HG03060 (cell line): ENCODE results near the gene SPI1.

Experiments
- ATAC-seq: cut with Tn5 transposase; IDR thresholded peaks from one replicate; pipeline ENCODE4 v1.9.1; 2021; ENCODE audit warnings: low read depth, moderate number of reproducible peaks; ENCODE audit not compliant: unreplicated experiment

SPI1 gene

DNA sequence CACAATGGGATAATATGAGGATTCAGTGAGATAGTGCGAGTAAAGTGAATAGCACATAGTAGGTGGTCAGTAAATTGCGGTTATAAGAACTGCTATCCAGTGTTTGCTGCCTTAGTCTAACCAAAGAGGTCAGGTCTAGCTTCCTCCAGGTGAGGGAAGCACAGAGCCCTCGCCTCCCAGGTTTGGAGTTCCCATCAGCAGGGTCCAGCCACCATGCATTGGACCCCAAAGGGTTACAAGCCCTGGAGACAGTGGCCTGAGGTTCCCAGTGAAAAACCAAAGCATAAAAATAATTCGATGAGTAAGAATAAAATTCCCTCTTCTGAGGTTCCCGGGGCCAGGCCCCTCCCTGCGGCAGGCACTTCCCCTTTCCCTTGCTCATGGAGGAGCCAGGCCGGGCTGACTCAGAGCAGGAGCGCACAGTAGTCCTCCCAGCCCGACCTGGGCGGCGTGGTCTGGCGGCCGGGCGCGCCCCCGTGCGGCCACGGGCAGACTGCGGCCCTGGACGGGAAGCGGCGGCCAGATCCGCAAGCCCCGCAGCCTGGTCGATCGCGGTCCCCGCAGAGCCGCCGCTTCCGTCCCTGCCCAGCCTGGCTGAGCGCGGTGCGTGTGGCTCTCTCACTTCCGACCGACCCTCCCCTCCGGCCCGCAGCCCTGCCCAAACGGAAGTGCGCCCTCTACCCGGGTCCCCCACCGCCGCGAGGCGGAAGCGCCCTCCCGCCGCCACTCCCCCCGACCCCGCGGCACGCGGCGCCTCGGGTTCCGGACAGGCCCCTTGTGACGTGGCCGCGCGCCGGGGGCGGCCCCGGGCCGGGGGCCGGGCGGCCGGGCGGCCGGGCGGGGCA, 29.6 kb upstream of the SPI1 start, which contains the start of gene SLC39A13:
Gene SLC39A13 (plus strand): TSS at position 845 of the 845 bp plus-strand sequence. CDS start 1,505 bp downstream, outside the sequence.
- peak; percentile 60 for ATAC-seq

GRCh38 chr11:47406896-47407745, 28.8 kb upstream of the SPI1 start:
- ATAC-seq: no peak

DNA sequence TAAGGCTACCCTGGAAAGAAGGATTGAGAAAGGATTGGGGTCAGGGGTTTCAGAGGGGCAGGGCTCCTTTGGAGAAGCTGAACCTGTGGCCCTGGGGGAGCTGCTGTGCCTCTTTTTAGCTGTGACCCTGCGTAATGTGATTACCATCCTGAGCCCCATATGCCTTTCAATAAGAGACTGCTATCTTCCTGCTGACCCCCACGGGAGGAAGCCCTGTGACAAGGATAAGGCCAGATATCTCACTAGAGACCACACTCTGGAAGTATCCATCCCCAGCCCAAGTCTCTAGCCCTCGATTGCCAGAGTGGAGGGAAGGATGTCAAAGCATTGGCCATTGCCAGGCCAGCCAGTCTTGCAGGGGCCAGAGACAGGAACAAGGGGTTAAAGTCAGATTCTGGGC, 25.2 kb upstream of the SPI1 start:
- ATAC-seq: no peak

GRCh38 chr11:47403135-47403534, 24.8 kb upstream of the SPI1 start:
- no peak for ATAC-seq

DNA sequence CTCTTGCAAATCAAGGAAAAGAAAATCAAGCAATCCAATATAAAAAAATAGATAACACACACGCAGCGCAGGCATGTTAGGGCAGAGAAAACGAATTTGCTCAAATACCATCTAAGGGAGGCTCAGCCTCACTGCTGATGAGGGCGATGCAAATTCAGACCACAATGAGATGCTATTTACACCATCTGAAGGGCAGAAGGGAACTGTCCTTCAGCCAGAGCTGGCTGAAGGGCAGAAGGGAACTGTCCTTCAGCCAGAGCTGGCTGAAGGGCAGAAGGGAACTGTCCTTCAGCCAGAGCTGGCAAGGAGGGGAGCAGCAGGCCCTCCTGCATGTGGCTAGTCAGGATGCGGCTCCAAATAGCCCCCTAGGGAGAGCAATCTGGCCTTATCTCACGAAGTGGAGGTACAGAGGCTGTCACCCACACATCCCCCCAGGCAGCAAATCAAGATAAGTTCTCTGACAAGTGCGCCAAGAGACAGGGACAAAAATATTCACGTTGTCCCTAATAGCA, 22.5 kb upstream of the SPI1 start:
- ATAC-seq: peak; percentile 43

GRCh38 chr11:47399860-47400767, 21.8 kb upstream of the SPI1 start:
- peak; percentile 19 for ATAC-seq

DNA sequence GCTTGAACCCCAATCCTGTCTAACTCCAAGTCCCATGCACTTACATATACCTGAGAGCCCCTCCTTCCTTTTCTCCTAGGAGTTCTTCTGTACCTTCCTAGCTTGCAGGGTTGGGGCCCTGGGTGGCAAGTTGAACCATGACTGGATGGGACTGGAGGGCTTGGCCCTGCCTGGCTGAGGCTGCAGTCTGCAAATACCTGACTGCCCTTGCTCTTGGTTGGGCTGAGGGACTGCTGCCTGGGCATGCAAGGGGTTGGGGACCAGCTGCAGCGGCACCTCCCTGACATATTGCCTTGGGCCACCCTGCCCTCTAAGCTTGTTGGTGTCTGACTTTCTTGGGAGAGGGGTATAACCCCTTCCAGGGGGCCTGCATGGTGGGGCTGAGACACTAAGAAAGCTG, 20.2 kb upstream of the SPI1 start:
- ATAC-seq: no peak

DNA sequence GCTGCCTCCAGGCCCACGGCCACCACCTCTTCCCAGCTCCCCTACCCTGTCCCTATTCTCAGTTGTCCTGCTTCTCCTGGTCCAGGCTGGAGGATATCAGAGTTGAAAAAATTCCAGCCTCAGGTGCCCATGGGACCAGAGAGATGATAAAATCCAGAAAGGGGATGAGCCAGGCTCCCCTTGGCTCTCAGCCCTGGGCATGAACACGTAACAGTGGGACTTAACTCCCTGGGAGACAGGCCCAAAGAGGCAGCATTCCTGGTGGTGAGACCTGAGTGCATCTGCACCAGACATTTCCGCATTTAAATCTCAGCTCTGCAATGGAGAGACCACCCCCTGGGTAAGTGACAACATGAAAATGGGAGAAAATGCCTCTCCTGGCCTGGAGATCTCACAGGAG, 19.7 kb upstream of the SPI1 start:
- ATAC-seq: no peak

- no peak for ATAC-seq
These were observed 17.6 kb upstream of the SPI1 start for GRCh38 chr11:47396049-47396320.

DNA sequence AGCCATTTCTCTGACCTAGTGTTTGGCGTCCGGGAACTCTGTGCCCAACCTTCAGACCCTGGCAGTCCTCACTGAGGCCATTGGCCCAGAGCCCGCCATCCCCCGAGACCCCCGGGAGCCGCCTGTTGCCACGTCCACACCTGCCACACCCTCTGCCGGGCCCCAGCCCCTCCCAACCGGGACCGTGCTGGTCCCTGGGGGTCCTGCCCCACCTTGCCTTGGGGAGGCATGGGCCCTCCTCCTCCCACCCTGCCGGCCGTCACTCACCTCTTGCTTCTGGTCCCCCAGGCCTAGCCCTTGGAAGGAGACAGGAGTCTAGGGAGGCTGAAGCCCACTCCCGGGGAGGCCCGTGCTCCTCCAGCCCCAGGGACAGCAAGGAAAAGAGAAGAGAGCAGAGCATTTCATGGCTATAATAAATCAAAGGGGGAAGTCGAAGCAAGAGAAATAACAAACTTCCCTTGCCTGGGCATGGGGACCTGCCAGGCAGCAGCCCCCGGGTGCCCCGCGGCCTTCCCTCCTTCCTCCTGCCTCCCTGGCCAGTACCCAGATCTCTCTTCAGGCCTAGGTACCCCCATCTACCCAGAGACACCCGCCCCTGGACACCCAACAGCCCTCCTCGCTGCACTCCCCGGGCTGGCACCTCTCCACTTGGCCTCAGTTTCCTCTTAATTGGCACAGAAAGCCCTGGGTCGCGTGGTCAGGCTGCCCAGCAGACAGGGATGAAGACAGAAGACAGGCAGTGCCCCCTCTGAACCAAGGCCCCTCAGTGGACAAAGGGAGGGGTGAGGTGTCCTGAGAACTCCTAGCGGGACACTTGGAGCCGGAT, 17.1 kb upstream of the SPI1 start:
- ATAC-seq: no peak

GRCh38 chr11:47394322-47395222, 16.2 kb upstream of the SPI1 start:
- no peak for ATAC-seq

DNA sequence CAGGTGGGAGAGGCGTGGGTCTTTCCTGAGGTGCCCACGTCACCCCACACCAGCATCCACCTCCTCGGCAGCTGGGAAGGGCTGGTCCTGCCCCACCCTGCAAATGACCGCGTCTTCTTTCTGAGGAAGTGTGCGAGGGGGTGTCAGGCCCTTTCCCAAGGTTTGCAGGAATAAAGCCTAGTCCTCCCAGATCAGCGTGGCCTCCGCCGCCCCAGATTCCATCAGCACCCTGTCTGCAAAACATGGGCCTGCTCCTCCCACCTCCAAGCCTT, 15.6 kb upstream of the SPI1 start:
- no peak for ATAC-seq

DNA sequence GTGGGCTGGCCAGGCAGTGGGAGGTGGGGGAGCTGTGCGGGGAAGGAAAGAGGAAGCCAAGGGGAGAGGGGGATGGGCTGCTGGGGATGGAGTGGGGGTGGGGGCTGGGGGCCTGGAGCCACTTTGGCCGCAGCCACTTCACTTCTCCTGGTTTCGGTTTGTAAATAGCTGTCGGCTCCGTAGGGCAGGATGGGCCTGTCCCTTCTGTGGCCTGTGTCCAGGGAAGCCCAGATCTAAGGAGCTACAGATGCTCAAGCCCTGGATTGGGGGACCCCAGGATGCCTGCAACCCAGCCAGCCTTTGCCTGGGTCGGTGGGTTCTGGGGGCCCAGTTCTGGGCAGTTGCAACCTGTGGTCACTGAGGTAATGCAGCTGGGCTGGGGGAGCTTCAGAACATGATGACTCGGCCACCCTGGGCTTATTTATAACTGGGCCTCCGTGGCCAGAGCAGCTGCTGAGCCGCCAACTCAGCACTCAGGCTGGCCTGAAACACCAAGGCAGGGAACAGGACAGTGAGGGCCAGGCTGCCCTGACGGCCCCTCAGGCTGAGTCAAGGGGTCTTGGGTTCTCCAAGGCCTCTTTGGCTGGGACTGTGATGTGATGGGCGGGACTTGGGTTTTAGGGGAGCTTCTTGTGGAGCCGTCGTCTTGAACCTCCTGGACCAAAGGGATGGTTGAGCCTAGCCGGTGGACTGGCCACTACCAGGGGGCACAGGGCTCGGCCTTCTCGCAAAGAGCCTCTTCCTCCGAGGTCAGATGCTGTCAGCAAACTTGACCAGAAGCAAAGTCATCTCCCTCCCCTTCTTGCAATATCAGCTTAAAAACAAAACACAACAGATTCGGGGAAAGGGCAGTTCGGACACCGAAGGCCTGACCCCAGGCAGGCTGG, 15.1 kb upstream of the SPI1 start:
- no peak for ATAC-seq

DNA sequence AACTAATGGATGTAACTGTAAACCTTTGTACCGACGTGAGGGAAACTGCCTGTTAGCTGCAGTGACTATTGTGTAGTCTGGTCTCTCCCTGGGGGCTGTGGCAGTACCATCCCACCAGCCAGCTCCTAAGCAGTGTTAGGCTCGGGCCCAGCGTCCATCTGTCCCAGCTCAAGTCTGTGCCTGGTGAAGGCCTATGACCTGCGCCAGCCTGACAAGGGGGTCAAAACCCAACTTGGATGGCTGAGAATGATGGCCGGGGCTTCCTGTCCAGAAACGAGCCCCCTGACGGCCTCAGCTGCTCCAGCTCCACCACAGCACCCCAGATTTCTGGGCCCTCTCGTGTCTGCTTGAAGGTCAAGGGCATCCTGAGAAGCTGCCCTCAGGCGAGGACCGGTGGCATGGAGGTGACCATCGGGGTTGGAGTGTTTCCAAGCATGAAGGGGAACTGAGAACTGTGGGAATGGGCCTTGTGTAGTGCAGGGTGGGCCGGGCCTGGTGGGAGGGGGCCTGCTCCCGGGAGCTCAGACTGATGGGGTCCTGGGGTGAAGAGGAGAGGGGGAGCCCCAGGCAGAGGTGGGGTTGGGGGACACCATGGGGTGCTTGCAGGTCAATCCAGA, 14.3 kb upstream of the SPI1 start:
- no peak for ATAC-seq

GRCh38 chr11:47391711-47392432, 13.5 kb upstream of the SPI1 start:
- ATAC-seq: no peak

DNA sequence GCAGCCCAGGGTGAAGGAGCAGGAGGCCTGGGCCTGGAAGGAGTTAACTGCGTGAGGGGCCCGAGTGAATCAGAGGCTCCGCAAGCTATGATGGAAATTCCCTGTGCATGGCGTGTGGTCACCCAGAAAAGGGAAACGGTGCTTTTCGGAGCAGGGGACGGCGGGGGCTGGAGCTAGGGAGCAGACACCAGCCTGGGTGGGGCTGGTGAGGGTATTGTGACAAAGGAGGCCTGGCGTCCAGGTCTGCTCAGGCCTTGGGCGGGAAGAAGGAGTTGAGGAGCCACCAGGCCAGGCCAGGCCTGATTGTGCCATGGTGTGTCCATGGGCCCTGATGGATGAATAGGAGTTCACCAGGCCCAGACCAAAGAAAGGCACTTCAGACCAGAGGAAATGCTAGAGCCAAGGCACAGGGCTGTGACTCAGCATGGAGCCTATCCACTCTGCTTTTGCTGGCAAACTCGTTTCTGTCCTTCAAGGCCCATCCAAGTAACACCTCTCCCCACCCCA, 12.8 kb upstream of the SPI1 start:
- no peak for ATAC-seq

- no peak for ATAC-seq
These were observed 12.0 kb upstream of the SPI1 start for GRCh38 chr11:47390422-47390760.
